HepG2 (cell line): ENCODE results near the gene USP7. TPM values are rescaled to one million over a fixed set of nuclear protein-coding genes. Genes with fewer than 3 reads are reported as not detected.

Experiments used
- ATRX ChIP-seq: sonication (generic); formaldehyde crosslinking; IDR thresholded peaks from 2 replicates; pipeline ENCODE4 v1.4.0; 2020; ENCODE audit warnings: missing genetic modification reagents, borderline replicate concordance
- GATAD2A ChIP-seq: IDR thresholded peaks from 2 replicates; pipeline ENCODE4 v1.6.1; 2016
- RARG ChIP-seq: sonication (generic); formaldehyde crosslinking; IDR thresholded peaks from 2 replicates; pipeline ENCODE4 v1.4.0; 2020; ENCODE audit warnings: low read depth, mild to moderate bottlenecking, missing genetic modification reagents
- REL ChIP-seq: sonication (generic); formaldehyde crosslinking; conservative IDR thresholded peaks from 2 replicates; pipeline ENCODE4 v1.8.0; 2022; ENCODE audit warnings: mild to moderate bottlenecking, missing genetic modification reagents, moderate library complexity
- SIN3A ChIP-seq: IDR thresholded peaks from 2 replicates; pipeline ENCODE4 v1.6.1; 2011; ENCODE audit warnings: low read depth, mild to moderate bottlenecking, control low read depth, low read length, borderline replicate concordance
- ZFP41 ChIP-seq: sonication (generic); formaldehyde crosslinking; IDR thresholded peaks from 2 replicates; pipeline ENCODE4 v1.4.0; 2020; ENCODE audit warnings: mild to moderate bottlenecking, missing genetic modification reagents, borderline replicate concordance
- ZNF160 ChIP-seq: sonication (generic); formaldehyde crosslinking; IDR thresholded peaks from 2 replicates; pipeline ENCODE4 v1.8.0; 2022; ENCODE audit warnings: mild to moderate bottlenecking, inconsistent platforms, missing genetic modification reagents
- ZNF564 ChIP-seq: sonication (generic); formaldehyde crosslinking; IDR thresholded peaks from 2 replicates; pipeline ENCODE4 v1.8.1; 2023; ENCODE audit warnings: mild to moderate bottlenecking, missing genetic modification reagents
- ZNF75D ChIP-seq: sonication (generic); formaldehyde crosslinking; IDR thresholded peaks from 2 replicates; pipeline ENCODE4 v1.8.1; 2023; ENCODE audit warnings: missing genetic modification reagents, mild to moderate bottlenecking, borderline replicate concordance
- polyA plus RNA-seq, 8 experiments: library from polyadenylated mRNA; depleted of rRNA in 3 of 8; stranded (reverse) in 7 of 8; unstranded in 1 of 8; fragments of >200 nt; fragmentation: Illumina TruSeq in 4 of 8; extraction: Trizol in 4 of 8; gene quantifications; 2 replicates each; pipeline versions ENCODE4 v1.2.1 to v1.2.3, GENCODE V29; 2011 to 2016; ENCODE audit warnings: low read depth in 4 of 8, missing spikeins in 1 of 8, mixed read lengths in 1 of 8; ENCODE audit not compliant: insufficient read depth in 1 of 8
- total RNA-seq, 5 experiments: library from RNA; depleted of rRNA; stranded (reverse); fragments of >200 nt; fragmentation: Illumina TruSeq; extraction: Trizol; gene quantifications; 2 replicates each; pipeline ENCODE4 v1.2.3, GENCODE V29; 2016; ENCODE audit warnings: low read depth in 1 of 5
- TF ChIP-seq, protein P1 (sequence below): IDR thresholded peaks from 2 replicates; pipeline ENCODE4 v1.6.1; 2016; ENCODE audit warnings: missing biosample characterization, missing genetic modification reagents, low read depth
- TF ChIP-seq, protein P2 (sequence below): sonication (generic); formaldehyde crosslinking; IDR thresholded peaks from 2 replicates; pipeline ENCODE4 v1.4.0; 2020; ENCODE audit warnings: mild to moderate bottlenecking, missing genetic modification reagents
- TF ChIP-seq, protein P3 (sequence below): sonication (generic); formaldehyde crosslinking; IDR thresholded peaks from 2 replicates; pipeline ENCODE4 v1.4.0; 2020; ENCODE audit warnings: missing genetic modification reagents, borderline replicate concordance

Gene USP7
- total and polyA plus RNA-seq, 2 of the 13 experiments (the other 11 are each of a cell fraction or from before 2014, with no cell fraction given) = 52.5 to 173 TPM

DNA sequence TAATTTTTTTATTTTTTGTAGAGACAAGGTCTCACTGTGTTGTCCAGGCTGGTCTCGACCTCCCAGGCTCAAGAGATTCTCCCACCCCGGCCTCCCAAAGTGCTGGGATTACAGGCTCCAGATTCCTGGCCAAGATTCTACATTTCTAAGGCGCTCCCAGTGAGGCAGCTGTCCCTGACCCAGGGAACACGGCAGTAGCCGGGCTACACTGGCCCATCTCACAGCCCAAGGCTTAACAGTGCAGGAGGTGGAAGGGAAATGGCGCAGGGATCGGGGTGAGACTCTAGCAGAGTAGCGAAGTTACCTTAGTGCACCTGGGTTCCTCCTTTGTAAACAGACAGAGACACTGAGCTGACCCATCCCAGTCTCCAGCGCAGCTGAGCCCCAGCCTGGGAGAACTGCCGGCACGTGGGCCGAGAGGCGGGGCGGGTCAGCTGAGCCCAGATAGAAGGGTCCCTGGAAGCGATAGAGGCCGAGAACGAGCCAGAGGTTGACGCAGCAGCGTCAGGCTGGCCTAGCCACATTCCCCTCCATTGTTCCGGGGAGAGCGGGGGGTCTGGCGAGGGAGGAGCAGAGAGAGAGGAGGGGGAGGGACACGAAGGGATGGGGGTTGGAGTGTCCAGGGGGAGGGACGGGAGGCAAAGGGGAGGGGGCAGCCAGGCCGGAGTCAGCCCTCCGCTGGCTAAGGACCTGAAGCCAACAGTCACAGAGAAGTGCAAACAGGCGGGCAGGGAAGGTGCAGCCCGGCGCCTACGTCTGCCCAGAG, 97.4 kb downstream of the USP7 start (continued):
- TF ChIP-seq, protein P1, sequence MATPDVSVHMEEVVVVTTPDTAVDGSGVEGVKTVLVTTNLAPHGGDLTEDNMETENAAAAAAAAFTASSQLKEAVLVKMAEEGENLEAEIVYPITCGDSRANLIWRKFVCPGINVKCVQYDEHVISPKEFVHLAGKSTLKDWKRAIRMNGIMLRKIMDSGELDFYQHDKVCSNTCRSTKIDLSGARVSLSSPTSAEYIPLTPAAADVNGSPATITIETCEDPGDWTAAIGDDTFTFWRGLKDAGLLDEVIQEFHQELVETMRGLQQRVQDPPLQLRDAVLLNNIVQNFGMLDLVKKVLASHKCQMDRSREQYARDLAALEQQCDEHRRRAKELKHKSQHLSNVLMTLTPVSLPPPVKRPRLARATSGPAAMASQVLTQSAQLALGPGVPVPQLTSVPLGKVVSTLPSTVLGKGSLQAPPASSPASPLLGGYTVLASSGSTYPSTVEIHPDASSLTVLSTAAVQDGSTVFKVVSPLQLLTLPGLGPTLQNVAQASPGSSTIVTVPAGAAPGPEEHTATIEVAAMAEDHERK = 0 out of 2 replicates have a peak, but pooled peaks have one; percentile 35
- TF ChIP-seq SIN3A = peak; percentile 89; the same call in 1 of the 2 replicates
- no peak for TF ChIP-seq RARG (CRISPR knock-in tag)
- no peak for TF ChIP-seq ATRX (CRISPR knock-in tag)
- TF ChIP-seq, protein P2, sequence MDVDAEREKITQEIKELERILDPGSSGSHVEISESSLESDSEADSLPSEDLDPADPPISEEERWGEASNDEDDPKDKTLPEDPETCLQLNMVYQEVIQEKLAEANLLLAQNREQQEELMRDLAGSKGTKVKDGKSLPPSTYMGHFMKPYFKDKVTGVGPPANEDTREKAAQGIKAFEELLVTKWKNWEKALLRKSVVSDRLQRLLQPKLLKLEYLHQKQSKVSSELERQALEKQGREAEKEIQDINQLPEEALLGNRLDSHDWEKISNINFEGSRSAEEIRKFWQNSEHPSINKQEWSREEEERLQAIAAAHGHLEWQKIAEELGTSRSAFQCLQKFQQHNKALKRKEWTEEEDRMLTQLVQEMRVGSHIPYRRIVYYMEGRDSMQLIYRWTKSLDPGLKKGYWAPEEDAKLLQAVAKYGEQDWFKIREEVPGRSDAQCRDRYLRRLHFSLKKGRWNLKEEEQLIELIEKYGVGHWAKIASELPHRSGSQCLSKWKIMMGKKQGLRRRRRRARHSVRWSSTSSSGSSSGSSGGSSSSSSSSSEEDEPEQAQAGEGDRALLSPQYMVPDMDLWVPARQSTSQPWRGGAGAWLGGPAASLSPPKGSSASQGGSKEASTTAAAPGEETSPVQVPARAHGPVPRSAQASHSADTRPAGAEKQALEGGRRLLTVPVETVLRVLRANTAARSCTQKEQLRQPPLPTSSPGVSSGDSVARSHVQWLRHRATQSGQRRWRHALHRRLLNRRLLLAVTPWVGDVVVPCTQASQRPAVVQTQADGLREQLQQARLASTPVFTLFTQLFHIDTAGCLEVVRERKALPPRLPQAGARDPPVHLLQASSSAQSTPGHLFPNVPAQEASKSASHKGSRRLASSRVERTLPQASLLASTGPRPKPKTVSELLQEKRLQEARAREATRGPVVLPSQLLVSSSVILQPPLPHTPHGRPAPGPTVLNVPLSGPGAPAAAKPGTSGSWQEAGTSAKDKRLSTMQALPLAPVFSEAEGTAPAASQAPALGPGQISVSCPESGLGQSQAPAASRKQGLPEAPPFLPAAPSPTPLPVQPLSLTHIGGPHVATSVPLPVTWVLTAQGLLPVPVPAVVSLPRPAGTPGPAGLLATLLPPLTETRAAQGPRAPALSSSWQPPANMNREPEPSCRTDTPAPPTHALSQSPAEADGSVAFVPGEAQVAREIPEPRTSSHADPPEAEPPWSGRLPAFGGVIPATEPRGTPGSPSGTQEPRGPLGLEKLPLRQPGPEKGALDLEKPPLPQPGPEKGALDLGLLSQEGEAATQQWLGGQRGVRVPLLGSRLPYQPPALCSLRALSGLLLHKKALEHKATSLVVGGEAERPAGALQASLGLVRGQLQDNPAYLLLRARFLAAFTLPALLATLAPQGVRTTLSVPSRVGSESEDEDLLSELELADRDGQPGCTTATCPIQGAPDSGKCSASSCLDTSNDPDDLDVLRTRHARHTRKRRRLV (CRISPR knock-in tag) = no peak; the same call in 1 of the 2 replicates
- TF ChIP-seq ZFP41 (CRISPR knock-in tag) = no peak
- peak; percentile 88 for TF ChIP-seq ZNF564 (CRISPR knock-in tag)
- TF ChIP-seq ZNF75D (CRISPR knock-in tag) = no peak
- TF ChIP-seq ZNF160 (CRISPR knock-in tag) = peak; percentile 81; the same call in 1 of the 2 replicates
- no peak for TF ChIP-seq REL
- TF ChIP-seq, protein P3, sequence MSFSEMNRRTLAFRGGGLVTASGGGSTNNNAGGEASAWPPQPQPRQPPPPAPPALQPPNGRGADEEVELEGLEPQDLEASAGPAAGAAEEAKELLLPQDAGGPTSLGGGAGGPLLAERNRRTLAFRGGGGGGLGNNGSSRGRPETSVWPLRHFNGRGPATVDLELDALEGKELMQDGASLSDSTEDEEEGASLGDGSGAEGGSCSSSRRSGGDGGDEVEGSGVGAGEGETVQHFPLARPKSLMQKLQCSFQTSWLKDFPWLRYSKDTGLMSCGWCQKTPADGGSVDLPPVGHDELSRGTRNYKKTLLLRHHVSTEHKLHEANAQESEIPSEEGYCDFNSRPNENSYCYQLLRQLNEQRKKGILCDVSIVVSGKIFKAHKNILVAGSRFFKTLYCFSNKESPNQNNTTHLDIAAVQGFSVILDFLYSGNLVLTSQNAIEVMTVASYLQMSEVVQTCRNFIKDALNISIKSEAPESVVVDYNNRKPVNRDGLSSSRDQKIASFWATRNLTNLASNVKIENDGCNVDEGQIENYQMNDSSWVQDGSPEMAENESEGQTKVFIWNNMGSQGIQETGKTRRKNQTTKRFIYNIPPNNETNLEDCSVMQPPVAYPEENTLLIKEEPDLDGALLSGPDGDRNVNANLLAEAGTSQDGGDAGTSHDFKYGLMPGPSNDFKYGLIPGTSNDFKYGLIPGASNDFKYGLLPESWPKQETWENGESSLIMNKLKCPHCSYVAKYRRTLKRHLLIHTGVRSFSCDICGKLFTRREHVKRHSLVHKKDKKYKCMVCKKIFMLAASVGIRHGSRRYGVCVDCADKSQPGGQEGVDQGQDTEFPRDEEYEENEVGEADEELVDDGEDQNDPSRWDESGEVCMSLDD (CRISPR knock-in tag) = no peak; the same call in 1 of the 2 replicates
- TF ChIP-seq GATAD2A (CRISPR knock-in tag) = peak; percentile 79
